GM19193 (cell line): ENCODE measurements around the gene CTSF.
A peak's percentile ranks its signal among the peaks of the same experiment; 100 is the strongest.

Source experiments
- POLR2A ChIP-seq: IDR thresholded peaks from 4 replicates; pipeline ENCODE4 v1.6.1; 2011; ENCODE audit not compliant: insufficient read depth, insufficient read length; ENCODE audit errors: extremely low read depth

CTSF gene

GRCh38 chr11:66568124-66568916 is at the start of gene CTSF:
CTSF (minus strand) TSS chr11:66568606; CDS start chr11:66568486, 120 bp downstream.
- TF ChIP-seq POLR2A = no peak

- TF ChIP-seq POLR2A = no peak
Measured at GRCh38 chr11:66617155-66617834, 48.9 kb upstream of the CTSF start.

GRCh38 chr11:66616379-66617154 is 48.2 kb upstream of the CTSF start, which contains the start of gene RBM14:
RBM14 (plus strand) TSS chr11:66616630; CDS start chr11:66616721, 91 bp downstream.
- peak; percentile 99 for TF ChIP-seq POLR2A

- no peak for TF ChIP-seq POLR2A
Measured at GRCh38 chr11:66614073-66614472, 45.7 kb upstream of the CTSF start.

GRCh38 chr11:66612458-66612857 is 44.1 kb upstream of the CTSF start:
- TF ChIP-seq POLR2A = no peak

GRCh38 chr11:66609721-66610617 is 41.6 kb upstream of the CTSF start:
- TF ChIP-seq POLR2A = no peak

- TF ChIP-seq POLR2A = no peak
Measured at GRCh38 chr11:66607126-66607834, 38.9 kb upstream of the CTSF start.

- no peak for TF ChIP-seq POLR2A
Measured at GRCh38 chr11:66604155-66604554, 35.7 kb upstream of the CTSF start.

- no peak for TF ChIP-seq POLR2A
Measured at GRCh38 chr11:66603072-66603471, 34.7 kb upstream of the CTSF start.

GRCh38 chr11:66600631-66601233 is 32.3 kb upstream of the CTSF start:
- TF ChIP-seq POLR2A = no peak

- TF ChIP-seq POLR2A = no peak
Measured at GRCh38 chr11:66600219-66600618, 31.8 kb upstream of the CTSF start.

- no peak for TF ChIP-seq POLR2A
Measured at GRCh38 chr11:66598993-66599392, 30.6 kb upstream of the CTSF start.

GRCh38 chr11:66595245-66595904 is 27.0 kb upstream of the CTSF start:
- TF ChIP-seq POLR2A = no peak
